ENCODE data around the gene RPL22. TPM values are rescaled to one million over a fixed set of nuclear protein-coding genes. Genes with fewer than 3 reads are reported as not detected.

RPL22 gene
- total and polyA plus RNA-seq, 8 donors, result 265 to 719 (median 628) TPM

DNA sequence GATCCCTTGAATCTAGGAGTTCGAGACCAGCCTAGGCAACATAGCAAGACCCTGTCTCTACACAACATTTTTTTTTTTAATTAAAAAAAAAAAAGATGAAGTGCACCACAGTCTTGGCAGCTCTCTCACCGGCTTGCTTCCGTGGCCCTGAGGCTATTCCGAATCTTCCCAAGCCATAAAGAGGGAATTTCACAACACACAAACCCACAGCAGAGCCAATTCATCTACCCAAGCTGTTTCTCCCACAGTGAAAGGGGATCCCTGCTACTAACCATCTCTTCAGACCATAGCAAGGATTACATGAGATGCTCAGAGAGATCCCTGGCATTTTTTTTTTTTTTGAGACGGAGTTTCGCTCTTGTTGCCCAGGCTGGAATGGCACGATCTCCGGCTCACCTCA, 10.9 kb downstream of the RPL22 start:
- ATAC-seq (no peak), DNase-seq (no peak)
- TF ChIP-seq, protein P1, sequence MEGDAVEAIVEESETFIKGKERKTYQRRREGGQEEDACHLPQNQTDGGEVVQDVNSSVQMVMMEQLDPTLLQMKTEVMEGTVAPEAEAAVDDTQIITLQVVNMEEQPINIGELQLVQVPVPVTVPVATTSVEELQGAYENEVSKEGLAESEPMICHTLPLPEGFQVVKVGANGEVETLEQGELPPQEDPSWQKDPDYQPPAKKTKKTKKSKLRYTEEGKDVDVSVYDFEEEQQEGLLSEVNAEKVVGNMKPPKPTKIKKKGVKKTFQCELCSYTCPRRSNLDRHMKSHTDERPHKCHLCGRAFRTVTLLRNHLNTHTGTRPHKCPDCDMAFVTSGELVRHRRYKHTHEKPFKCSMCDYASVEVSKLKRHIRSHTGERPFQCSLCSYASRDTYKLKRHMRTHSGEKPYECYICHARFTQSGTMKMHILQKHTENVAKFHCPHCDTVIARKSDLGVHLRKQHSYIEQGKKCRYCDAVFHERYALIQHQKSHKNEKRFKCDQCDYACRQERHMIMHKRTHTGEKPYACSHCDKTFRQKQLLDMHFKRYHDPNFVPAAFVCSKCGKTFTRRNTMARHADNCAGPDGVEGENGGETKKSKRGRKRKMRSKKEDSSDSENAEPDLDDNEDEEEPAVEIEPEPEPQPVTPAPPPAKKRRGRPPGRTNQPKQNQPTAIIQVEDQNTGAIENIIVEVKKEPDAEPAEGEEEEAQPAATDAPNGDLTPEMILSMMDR (IDR thresholded peaks at IDR 0.05), result no peak
- Histone ChIP-seq H3K9me3 (no peaks in the 10 kb centered on the region), H3K27ac (no peak overlapping the region), H3K36me3 (peaks cover 0 to 79% of the 10 kb centered on the region in 2 donors), H3K4me3 (no peak overlapping the region), H3K27me3 (no peaks in the 10 kb centered on the region), H3K4me1 (peaks cover 0 to 4% of the 10 kb centered on the region in 2 donors)
- intact Hi-C loops (cut with DNase I), result no loop called here

DNA sequence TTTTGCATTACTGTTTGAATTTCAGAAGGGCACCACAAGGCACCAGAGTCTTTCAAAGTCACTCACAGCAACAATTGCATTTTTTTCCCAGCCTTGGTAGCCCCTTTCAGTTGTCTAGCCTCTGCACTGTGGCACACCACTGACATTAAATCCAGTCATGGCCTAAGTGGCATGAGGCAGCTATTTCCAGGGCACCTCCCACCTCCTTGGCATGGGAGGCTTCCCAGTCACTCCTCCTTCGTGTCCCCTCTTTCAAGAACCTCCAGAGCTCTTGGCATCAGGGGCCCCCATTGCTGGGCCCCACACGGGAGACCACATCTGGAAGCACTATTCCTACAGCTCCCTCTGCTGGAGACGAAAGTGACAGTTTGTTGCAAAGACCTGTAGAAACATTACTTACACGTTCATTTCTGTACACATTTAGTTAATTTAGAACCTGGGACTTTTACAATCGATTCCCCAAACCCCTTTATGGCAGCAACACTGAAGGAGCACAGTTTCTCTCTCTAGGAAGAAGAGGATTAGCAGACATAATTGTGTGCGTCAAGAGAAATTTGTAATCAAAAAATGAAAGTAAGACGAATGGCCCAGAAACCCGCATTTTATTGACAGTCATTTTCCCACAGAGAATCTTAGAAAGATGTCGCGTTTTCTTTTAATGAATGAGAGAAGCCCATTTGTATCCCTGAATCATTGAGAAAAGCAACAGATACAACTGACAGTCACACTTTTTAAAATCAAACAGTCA, 13.6 kb downstream of the RPL22 start:
- Histone ChIP-seq H3K9me3 (no peaks in the 10 kb centered on the region), H3K27ac (no peak overlapping the region), H3K27me3 (peaks cover 8 to 21% of the 10 kb centered on the region in 2 donors), H3K4me1 (peaks cover 0 to 13% of the 10 kb centered on the region in 2 donors), H3K36me3 (peaks cover 0 to 55% of the 10 kb centered on the region in 2 donors), H3K4me3 (no peak overlapping the region)
- TF ChIP-seq, protein P1 (IDR thresholded peaks at IDR 0.05), result peak in 1 of 2 donors; percentile 20
- intact Hi-C loops (cut with DNase I), result no loop called here
- ATAC-seq (peak; percentile 18), DNase-seq (no peak)

GRCh38 chr1:6185151-6185550, 14.2 kb downstream of the RPL22 start:
- peaks cover 0 to 19% of the 10 kb centered on the region in 2 donors for H3K4me1 ChIP-seq
- H3K36me3 ChIP-seq, result peaks cover 0 to 48% of the 10 kb centered on the region in 2 donors
- DNase-seq (no peak), ATAC-seq (no peak)
- H3K27me3 ChIP-seq, result peaks cover 9 to 27% of the 10 kb centered on the region in 2 donors
- no peak overlapping the region for H3K4me3 ChIP-seq
- no peak overlapping the region for H3K27ac ChIP-seq
- no peaks in the 10 kb centered on the region for H3K9me3 ChIP-seq
- TF ChIP-seq, protein P1 (IDR thresholded peaks at IDR 0.05), result no peak
- intact Hi-C loops (cut with DNase I), result no loop called here

DNA sequence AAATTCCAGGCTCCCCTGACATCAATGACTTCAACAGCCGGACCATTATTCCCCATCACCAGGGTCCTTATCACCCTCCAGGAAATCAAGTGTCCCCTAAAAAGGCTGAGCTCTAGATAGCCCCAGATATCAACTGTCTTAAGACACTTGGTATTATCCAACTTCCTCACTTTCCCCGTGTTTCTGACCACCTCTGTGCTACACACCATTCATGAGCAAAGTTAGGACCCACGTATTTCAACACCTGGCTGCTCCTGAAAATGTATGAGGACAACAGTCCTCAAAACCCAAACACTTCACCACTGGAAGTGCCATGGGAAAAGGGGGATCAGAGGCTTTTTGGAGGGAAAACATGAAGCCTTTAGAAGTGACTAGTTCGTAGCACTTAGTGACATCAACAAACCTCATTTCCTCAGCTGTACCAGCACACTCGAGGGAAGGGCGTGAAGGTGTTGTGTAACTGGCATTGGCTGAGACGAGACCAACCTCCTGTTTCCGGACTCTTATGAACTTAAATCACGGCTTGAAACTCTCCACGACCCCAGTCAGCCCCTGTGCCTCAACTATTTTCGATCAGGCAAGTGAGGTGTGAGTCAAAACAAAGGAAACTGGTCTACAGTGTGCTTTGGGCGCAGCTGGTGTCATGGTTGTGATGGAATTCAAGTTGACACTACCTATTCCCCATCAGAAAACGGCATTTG, 15.2 kb downstream of the RPL22 start:
- TF ChIP-seq, protein P1 (IDR thresholded peaks at IDR 0.05), result no peak
- Histone ChIP-seq H3K27me3 (peaks cover 11 to 35% of the 10 kb centered on the region in 2 donors), H3K4me1 (peaks cover 0 to 25% of the 10 kb centered on the region in 2 donors), H3K27ac (no peak overlapping the region), H3K9me3 (no peaks in the 10 kb centered on the region), H3K4me3 (no peak overlapping the region), H3K36me3 (peaks cover 0 to 39% of the 10 kb centered on the region in 2 donors)
- intact Hi-C loops (cut with DNase I), result no loop called here
- DNase-seq, result no peak
- ATAC-seq, result no peak

DNA sequence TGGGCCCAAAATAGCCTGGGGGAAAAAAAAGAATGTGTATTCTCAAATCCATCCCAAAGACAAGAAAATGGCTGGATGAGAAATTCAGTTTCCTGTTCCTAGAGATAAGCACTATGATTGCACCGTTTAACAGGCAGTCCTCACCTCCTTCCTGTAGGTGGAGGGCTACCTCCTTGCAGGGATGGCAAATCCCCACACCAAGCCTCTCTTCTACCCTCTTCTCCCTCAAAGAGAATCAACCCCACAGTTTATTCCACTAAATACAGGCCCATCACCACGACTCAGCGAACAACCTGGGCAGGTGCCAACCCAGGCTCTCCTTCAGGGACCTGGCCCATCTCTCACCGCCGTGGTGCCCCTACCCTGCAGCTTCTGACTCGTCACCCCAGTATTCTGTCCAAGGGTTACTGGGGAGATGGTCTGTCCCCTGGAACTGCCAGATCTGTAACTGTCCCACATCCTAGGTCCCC, 15.8 kb downstream of the RPL22 start:
- Histone ChIP-seq H3K4me3 (no peak overlapping the region), H3K9me3 (no peaks in the 10 kb centered on the region), H3K4me1 (peaks cover 0 to 30% of the 10 kb centered on the region in 2 donors), H3K27ac (no peak overlapping the region), H3K27me3 (peaks cover 18 to 42% of the 10 kb centered on the region in 2 donors), H3K36me3 (peaks cover 0 to 32% of the 10 kb centered on the region in 2 donors)
- DNase-seq (no peak), ATAC-seq (no peak)
- intact Hi-C loops (cut with DNase I), result no loop called here
- TF ChIP-seq, protein P1 (IDR thresholded peaks at IDR 0.05), result no peak

Measured in left lung (tissue), 10 donors.